Right atrium auricular region (tissue), 2 donors: ENCODE results near the gene STAT6. TPM values are rescaled to one million over a fixed set of nuclear protein-coding genes. Genes with fewer than 3 reads are reported as not detected.

ENCODE experiments used
- DNase-seq: peaks from one replicate; pipeline ENCODE4 v3.0.0-alpha.2; 2019; ENCODE audit warnings: low spot score
- H3K27ac ChIP-seq, 2 donors: fragments of 200-600 bp; sonication (generic); 1 replicate in 1 of 2; 2 replicates in 1 of 2; pipeline ENCODE4 v1.5.1; 2016 to 2019
- H3K27me3 ChIP-seq, 2 donors: fragments of 200-600 bp; sonication (generic); one replicate each; pipeline versions ENCODE4 v1.5.1 to v1.6.0; 2017 to 2019
- H3K36me3 ChIP-seq: fragments of 200-600 bp; sonication (generic); one replicate; pipeline ENCODE4 v1.5.1; 2016
- H3K4me1 ChIP-seq, 2 donors: fragments of 200-600 bp; sonication (generic); one replicate each; pipeline versions ENCODE4 v1.5.1 to v1.6.0; 2017 to 2019
- H3K4me3 ChIP-seq, 2 donors: fragments of 200-600 bp; sonication (generic); 1 replicate in 1 of 2; 2 replicates in 1 of 2; pipeline ENCODE4 v1.5.1; 2017 to 2019; ENCODE audit warnings: mild to moderate bottlenecking in 1 of 2, moderate library complexity in 1 of 2
- H3K9me3 ChIP-seq, 2 donors: fragments of 200-600 bp; sonication (generic); one replicate each; pipeline ENCODE4 v1.5.1; 2019
- CTCF ChIP-seq, 2 donors: fragments of 200-600 bp; sonication (generic); IDR thresholded peaks; one replicate each; pipeline ENCODE4 v1.5.1; 2019; ENCODE audit warnings: antibody characterized with exemption in 2 of 2
- total RNA-seq, 2 donors: library from RNA; depleted of rRNA; stranded (reverse); fragments of >200 nt; gene quantifications; one replicate each; pipeline ENCODE4 v1.1.0, GENCODE V29; 2016

STAT6 gene
- total RNA-seq, 2 donors from 2014 or later, result 34.3 to 64.3 TPM

GRCh38 chr12:57046947-57047890, 63.9 kb downstream of the STAT6 start:
- DNase-seq, result no peak
- Histone ChIP-seq H3K4me3 (no peak overlapping the region), H3K9me3 (no peaks in the 10 kb centered on the region), H3K27me3 (no peaks in the 10 kb centered on the region), H3K4me1 (no peaks in the 10 kb centered on the region), H3K27ac (no peak overlapping the region), H3K36me3 (no peaks in the 10 kb centered on the region)
- TF ChIP-seq CTCF (IDR thresholded peaks at IDR 0.05), result no peak

- TF ChIP-seq CTCF (IDR thresholded peaks at IDR 0.05), result no peak
- Histone ChIP-seq H3K27me3 (no peaks in the 10 kb centered on the region), H3K9me3 (no peaks in the 10 kb centered on the region), H3K4me3 (no peak overlapping the region), H3K4me1 (no peaks in the 10 kb centered on the region), H3K36me3 (no peaks in the 10 kb centered on the region), H3K27ac (no peak overlapping the region)
- no peak for DNase-seq
Measured at GRCh38 chr12:57046086-57046791, 64.9 kb downstream of the STAT6 start.

Other genes with a start within 250 kb of the STAT6 start
- gene SDR9C7, start 177.0 kb downstream of the STAT6 start, total RNA-seq, result under 1 TPM in 1 of 2 donors, not detected in 1; 0.28 TPM
- under 1 TPM in 1 of 2 donors, not detected in 1; 0.16 TPM for gene RDH16, start 153.8 kb downstream of the STAT6 start, total RNA-seq
- 1 to 10 TPM; 3.0 to 5.9 TPM for gene ZBTB39, start 104.8 kb downstream of the STAT6 start, total RNA-seq
- gene TAC3, start 94.8 kb downstream of the STAT6 start, total RNA-seq, result not detected
- gene MYO1A, start 61.2 kb downstream of the STAT6 start, total RNA-seq, result under 1 TPM in 1 of 2 donors, not detected in 1; 0.08 TPM
- 1 to 10 TPM; 1.9 to 2.2 TPM for gene NEMP1, start 32.6 kb downstream of the STAT6 start, total RNA-seq
- 10 to 100 TPM in 1 of 2 donors, 1 to 10 TPM in 1; 9.0 to 21.1 TPM for gene NAB2, start 22.2 kb downstream of the STAT6 start, total RNA-seq
- gene LRP1, start 17.1 kb upstream of the STAT6 start, total RNA-seq, result 100 to 1,000 TPM in 1 of 2 donors, 10 to 100 TPM in 1; 89.4 to 211 TPM
- not detected for gene LRP1-AS, start 36.3 kb upstream of the STAT6 start, total RNA-seq
- gene NXPH4, start 105.4 kb upstream of the STAT6 start, total RNA-seq, result 1 to 10 TPM in 1 of 2 donors, under 1 TPM in 1; 0.28 to 1.1 TPM
- gene SHMT2, start 118.3 kb upstream of the STAT6 start, total RNA-seq, result 10 to 100 TPM; 16.6 to 33.0 TPM
- gene STAC3, start 139.8 kb upstream of the STAT6 start, total RNA-seq, result under 1 TPM; 0.48 to 0.59 TPM